ENCODE results near the gene GGA3.
"Not testable (repeated sequence)": the region's sequence is repeated elsewhere in the genome, so short reads cannot be mapped to it uniquely, and the experiment has no call there.

Gene GGA3

DNA sequence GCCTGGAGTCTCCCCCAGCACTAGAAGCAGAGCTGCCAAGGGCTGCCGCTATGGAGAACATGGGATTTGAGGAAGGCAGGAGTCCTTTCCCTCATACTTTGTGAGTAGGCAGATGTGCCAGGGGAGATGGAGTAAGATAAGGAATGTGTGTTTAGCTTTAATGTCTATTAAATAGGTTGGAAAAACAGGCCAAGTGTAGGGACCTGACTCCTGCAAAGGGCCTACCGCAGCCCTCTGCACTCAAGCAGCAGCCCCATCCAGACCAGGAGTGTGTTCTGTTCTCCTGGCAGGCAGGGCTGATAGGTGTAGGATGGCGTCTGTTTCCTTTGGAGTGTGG is 11.4 kb upstream of the GGA3 start:
- DNase-seq (ENCODE audit: low read depth), result no peak

DNA sequence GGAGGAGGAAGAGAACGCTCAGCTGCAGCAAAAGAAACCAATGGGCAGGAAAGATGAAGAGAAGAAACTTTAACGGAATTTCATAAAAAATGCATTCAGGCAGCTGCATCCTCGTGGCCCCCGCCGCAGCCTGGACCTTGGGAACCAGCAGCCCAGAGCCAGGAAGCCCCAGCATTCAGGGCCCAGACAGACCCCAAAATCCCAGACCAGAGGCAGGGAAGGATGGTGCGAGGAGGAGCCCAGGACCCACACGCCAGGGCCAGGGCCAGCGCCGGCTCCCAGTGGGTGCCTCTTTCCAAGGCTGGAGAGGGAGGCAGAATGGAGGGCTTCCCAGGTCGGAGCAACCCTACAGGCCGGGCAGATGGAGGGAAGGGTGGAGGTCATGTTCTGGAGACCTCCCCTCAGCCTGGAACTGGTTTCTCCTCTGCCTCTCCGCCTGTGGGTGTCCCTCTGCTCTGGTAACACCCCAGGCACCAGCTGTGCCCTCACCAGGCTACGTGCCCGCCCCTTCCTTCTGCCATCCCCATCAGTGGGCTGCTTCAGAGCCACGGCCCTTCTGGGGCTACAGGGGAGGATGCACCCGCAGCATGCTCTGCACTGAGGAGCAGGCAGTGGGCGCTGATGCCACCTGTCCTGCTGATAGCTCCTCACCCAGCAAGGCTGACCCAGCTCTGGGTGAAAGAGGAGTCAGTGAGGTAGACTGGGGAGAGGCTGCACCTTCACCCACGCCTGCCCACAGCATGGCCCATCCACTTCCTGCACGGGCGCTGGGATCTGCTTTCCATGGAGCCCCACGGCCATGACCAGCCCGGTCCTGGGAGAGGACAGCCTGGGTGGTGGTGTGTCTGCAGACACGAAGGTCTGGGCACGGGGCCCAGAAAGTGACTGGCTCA is 10.8 kb upstream of the GGA3 start:
- peak; percentile 16 for DNase-seq (ENCODE audit: low read depth)

DNA sequence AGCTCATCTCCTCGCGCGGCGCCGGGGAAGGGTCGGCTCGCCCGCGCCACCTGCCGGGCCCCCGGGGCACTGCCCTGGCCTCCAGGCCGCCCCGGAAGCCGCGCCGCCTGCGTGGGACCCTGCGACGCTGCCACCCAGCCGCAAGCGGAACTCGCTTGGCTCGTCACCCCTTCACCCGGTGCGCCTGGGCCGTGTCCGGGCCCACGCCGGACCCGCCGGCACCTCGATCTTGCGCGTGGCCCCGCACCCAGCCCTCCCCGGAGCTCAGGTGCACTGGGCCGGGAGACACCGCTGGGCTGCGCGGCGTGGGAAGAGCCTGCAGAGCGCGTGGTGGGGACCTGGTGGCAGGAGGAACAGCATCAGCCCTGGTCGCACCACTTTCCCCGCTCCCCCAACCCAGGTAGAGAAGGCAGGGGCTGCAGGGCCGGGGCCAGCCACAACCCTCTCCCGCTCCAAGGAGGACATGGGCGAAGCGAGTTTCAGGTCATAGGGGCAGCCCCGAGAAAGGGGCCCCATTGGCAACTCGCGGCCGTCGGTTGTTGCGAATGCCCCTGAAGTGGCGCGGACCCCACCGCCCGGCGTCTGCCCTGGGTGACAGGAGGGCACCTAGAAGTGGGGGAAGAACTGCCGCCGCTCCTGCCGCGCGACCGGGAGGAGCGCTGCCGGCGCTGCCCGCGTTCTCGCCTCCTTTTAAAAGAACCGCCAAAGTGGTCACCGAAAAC is 10.0 kb upstream of the GGA3 start:
- DNase-seq (ENCODE audit: low read depth), result peak; percentile 35

DNA sequence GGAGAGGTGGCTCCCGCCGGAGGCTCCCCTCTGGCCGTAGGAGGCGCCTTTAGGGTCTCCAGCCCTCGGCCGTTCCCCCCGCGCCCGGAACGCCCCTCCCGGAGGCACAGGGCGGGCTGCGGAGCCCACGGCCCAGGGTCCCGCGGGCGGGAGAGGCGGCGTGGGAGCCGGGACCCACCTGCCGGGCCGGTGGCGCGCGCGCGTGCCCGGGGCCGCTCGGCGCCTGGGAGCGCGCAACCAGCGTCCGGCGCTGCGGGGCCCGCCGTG is 9.5 kb upstream of the GGA3 start, which contains the start of gene MIF4GD:
MIF4GD (minus strand) TSS at position 266 of the 267 bp plus-strand sequence. CDS start 1,036 bp downstream, outside the sequence.
- DNase-seq (ENCODE audit: low read depth), result peak; percentile 62

DNA sequence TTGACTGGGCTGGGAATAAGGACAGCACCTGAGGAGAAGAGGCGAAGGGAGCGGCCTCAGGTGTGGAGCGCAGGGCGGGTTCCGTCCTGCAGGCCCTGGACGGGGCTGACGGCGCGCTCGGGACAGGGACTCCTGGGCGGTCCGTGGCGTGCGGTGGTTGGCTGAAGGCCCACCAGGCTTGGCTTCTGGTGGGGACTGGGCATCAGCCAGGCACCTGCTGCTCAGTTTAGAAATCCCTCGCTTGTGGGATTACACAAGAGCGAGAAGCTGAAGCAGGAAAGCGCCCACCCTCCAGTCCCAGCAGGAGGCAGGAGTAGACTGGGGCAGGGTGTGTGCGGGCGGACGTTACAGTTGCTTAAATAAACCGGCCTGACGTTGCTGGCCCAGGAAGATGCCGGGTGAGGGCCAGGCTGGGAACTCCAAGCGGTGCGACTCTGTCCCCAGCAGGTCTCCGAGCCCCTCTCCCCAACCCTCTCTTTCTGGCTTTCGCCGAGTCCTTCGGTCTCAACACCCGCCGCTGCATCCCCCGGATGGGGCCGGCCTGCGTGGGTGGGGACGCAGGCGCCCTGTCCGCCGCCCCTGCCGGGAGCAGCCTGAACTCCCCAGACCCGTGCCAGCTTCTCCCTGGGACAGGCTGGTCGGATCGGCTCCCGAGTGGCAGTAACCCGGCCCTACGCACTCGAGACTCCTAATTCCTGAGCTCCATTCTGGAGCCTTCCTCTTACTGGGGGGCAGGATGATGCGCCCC is 9.0 kb upstream of the GGA3 start:
- DNase-seq (ENCODE audit: low read depth), result peak; percentile 81

DNA sequence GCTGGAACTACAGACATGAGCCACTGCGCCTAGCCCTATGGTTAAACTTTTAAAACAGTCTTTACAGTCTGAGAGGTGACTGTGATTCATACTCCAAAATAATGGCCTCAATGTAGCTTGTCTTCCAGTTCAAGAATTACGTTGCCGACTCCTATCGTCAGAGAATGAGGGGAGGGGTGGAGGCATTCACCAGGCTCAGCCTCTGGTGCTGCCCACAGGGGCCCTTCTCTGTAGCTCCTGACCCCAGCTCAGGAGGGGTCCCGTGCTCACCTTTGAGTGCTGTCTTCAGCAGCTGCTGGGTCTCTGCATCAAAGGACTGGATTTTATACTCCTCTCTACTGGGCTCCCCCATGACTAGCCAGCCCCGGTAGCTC is 8.4 kb upstream of the GGA3 start:
- no peak for DNase-seq (ENCODE audit: low read depth)

DNA sequence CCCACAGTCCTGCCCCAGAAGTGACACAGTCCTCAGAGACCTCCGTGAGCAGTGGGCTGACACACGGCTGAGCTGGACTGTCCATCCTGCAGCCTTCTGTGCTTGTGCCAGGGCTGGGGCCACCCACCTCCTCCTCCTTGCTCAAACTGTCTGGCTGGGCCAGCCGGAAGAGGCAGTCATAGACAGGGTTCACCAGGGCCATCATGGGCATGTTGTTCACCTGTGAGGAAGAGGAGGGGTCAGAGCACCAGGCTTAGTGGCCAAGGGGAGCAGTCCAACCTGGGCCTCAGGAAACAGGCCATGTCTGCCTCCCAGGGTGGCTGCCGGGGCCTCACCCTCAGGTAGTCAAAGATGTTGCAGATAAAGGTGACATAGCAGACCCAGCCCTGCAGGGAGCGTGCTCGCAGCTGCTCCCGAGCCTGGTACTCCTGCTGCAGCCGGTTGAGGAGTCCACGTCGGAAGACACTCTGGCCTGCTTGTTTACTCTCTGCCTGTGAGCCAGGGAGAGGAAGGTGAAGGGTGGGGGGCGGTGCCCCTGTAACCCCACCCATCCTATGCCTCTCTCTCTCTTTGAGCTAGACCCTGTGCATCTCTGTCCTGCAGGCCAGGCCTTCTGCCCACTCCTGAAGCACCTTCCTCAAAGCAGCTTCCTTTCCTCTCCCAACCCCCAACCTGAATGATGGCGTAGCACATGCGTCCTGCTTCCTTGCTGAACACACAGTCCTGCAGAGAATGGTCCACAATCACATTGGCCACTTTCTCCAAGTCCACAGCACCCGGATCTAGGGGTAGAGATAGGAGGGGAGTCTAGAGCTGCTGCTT is 6.2 kb upstream of the GGA3 start:
- DNase-seq (ENCODE audit: low read depth), result no peak

DNA sequence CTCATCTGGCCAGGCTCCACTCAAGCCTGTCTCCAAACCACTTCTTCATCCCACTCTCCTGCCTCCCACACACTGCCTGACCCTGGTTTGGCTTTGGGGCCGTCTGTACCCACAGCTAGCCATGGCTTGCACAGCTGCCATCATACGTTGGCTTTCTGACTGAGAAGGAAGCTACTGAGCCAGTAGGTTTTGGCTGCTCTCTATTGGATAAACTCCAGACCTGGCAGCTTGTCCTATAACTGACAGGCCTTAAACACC is 5.7 kb upstream of the GGA3 start:
- no peak for DNase-seq (ENCODE audit: low read depth)

DNA sequence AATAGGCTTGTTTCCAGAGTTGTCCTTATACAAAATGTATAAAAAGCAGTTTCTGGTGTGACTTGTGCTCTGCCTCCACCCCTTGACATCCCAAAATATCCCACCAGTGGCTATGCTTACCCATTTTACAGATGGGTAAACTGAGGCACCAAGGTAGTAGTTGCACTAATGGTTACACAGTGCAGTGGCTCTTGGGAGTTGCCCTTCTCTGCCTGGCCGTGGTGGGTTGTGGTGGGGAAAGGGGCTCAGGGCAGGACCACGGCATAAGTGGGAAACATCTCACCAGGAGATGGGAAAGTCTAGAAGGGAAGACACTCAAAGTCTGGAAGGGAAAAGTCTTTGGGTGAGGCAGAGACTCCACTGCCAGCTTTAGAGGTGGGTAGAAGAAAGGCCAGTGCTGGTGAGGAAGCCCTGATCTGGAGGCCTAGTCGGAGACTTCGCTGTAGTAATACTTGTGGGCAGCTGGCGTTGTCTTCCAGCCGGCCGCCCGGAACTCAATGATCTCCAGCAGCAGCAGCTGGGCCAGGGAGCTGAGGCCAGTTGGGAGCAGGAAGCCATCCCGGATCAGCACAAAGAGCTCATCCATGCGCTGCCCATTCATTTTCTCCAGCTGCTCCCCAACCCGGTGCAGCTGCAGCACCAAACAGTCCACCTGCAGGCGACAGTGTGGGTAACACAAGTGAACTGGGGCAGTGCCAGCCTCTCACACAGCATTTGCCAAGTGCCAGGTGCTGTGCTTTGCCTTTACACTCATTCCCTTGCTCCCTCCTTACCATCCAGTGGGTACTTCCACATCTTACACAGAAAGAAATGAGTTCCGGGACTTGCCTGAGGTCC is 5.1 kb upstream of the GGA3 start:
- no peak for DNase-seq (ENCODE audit: low read depth)

DNA sequence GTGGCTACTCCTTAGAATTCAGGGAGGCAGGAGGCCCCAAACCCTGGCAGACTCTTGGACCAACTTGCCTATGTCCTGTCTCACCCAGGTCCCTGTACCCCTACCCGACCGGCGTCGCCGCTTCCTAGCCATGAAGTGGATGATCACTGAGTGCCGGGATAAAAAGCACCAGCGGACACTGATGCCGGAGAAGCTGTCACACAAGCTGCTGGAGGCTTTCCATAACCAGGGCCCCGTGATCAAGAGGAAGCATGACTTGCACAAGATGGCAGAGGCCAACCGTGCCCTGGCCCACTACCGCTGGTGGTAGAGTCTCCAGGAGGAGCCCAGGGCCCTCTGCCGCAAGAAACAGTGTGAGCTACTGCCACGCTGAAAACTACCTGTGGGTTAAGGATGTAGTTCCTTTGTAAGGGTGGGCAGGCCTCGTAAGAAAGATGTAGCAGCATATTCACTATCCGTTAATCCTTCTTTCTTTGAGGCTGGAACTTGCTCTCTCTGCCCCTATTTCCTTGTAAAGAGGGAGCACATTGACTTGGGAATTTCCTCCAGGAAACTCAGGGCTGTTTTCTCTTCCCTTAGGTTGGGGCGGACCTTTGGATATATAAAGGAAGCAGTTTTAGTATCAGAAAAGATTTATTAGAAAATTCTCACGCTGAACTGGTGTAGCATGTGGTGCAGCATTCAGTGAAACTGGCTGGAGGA is 4.4 kb upstream of the GGA3 start:
- DNase-seq (ENCODE audit: low read depth), result no peak

DNA sequence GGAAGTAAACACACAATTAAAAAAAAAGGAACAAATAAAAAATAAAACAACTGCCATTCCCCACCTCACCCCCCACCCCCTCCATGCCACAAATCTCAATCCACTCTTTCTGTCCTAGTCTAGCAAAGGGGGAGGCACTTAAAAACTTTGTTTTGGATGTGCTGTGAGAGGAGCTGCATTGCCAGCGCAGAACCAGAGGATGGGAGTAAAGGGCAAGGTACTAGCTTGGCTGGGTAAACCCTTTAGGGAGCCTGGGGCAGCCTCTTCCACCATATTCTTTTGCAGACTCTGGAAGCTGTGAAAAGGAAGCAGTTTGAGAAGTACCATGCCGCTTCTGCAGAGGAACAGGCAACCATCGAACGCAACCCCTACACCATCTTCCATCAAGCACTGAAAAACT is 1.6 kb upstream of the GGA3 start:
- no peak for DNase-seq (ENCODE audit: low read depth)

DNA sequence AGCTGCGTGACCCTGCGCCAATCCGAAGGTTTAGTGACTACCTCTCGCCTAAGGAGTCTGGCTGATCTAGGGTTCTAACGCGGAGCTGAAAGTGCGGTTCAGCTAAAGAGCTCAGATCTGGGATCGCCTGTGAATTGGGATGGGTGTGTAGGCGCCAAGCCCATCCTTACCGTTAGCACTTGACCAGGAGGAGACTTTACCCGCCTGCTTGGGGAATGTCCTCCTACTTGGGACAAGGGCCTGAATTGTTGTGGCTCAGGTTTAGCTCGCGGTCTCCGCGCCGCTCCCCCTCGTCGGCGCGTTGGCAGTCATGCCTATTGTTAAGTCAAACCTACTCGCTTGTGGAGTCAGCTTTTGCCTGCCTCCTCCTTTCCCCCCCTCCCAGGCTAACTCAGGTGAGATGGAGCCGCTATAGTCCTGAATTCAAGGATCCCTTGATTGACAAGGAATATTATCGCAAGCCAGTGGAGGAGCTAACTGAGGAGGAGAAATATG is 753 bp upstream of the GGA3 start:
- DNase-seq (ENCODE audit: low read depth), result peak; percentile 50

DNA sequence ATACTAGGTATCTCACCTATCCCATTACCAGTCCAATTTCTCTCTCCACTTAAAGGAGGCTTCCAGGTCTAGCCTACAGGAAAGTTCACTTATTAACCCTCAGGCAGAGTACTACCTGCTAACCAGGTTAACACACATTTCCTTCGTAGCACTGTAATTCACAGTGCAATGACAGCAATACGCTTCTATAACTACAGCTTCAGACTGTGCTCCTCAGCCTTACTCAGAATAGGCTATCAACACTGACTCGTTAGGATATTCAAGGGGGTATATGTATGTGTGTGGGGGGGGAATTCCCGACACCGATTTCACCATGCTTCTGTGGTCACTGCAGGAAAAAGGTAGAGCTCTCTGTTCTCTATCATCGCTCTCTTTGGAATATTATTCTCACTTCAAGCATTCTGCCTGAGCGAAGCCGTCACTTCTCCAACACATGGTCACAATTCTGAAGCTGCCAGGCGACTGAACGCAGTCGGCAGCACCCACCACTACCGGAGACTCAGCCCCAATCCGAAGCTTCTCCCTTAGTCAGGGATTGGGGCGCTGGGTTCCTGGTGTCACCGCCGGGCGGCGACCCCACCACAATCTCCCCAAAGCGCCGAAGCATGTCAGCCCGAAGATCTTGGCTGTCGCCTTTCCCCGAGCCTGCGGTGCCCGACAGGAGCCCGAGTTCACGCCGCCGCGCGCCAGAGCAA is 618 bp downstream of the GGA3 start:
- peak; percentile 56 for DNase-seq (ENCODE audit: low read depth)

DNA sequence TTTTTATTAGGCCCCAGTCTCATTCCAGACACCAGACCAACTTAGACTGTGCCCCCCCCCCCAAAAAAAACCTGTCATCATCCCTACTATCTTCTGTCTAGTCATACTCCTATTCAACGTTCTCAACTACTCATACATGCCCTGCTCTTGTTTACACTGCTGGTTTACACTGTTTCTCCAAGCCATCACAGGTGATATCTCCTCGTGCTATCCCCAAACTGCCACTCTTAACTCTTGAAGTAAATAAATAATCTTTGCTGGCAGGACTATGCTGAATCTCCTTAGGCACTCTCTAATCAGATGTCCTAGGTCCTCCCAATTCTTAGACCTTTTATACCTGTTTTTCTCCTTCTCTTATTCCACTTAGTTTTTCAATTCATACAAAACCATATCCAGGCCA is 4.2 kb downstream of the GGA3 start:
- not testable (repeated sequence) for DNase-seq (ENCODE audit: low read depth)

DNA sequence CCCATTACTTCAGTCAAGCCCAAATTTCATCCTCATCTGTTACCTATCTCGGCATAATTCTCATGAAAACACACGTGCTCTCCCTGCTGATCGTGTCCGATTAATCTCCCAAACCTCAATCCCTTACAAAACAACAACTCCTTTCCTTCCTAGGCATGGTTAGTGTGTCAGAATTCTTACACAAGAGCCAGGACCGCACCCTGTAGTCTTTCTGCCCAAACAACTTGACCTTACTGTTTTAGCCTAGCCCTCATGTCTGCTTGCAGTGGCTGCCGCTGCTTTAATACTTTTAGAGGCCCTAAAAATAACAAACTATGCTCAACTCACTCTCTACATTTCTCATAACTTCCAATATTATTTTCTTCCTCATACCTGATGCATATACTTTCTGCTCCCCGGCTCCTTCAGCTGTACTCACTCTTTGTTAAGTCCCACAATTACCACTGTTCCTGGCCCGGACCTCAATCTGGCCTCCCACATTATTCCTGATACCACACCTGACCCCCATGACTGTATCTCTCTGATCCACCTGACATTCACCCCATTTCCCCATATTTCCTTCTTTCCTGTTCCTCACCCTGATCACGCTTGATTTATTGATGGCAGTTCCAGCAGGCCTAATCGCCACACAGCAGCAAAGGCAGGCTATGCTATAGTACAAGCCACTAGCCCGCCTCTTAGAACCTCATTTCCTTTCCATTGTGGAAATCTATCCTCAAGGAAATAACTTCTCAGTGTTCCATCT is 5.3 kb downstream of the GGA3 start:
- DNase-seq (ENCODE audit: low read depth), result not testable (repeated sequence)

DNA sequence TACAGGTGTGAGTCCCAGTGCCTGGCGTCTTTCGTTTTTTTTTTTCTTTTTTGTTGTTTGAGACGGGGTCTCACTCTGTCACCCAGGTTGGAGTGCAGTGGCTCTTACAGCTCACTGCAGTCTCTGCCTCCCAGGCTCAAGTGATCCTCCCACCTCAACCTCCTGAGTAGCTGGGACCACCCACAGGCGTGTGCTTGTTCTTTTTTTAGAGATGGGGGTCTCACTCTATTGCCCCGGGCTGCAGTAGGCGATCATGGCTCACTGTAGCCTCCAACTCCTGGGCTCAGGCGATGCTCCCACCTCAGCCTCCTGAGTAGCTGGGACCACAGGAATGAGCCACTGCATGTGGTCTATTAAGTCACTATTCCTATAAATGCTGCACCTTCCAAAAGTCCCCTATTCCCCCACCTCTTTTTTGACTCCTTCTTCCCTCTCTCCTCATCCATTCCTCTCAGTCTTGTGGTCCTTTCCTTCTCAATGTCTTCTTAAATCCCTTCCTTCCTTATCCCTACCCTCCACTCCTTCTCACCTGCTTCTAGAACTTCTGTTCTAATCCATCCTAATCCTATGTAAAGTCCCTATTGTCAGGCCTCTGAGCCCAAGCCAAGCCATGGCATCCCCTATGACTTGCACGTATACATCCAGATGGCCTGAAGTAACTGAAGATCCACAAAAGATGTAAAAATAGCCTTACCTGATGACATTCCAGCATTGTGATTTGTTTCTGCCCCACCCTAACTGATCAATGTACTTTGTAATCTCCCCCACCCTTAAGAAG is 9.2 kb downstream of the GGA3 start:
- DNase-seq (ENCODE audit: low read depth), result no peak

DNA sequence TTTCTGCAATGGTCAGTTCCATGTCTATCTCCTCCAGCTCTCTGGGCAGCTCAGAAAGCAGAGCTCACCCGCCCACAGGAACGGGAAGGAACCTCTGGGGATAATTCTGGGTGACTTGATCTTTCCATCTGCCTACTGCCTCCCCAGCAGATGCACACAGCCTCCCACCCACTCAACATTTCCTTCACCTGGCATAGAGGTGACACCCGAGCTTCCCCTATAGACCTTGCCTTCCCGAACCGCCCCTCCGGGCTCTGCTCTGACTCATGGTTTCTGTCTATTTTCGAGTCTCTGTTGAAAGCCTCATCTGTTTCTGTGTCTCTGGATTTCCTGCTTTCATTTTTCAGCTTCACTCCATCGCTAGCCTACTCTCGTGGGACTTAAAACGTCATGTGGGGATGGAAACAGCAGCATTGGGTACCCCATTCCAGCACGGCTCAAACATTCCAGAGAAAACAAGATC is 11.4 kb downstream of the GGA3 start:
- DNase-seq (ENCODE audit: low read depth), result peak; percentile 67

DNA sequence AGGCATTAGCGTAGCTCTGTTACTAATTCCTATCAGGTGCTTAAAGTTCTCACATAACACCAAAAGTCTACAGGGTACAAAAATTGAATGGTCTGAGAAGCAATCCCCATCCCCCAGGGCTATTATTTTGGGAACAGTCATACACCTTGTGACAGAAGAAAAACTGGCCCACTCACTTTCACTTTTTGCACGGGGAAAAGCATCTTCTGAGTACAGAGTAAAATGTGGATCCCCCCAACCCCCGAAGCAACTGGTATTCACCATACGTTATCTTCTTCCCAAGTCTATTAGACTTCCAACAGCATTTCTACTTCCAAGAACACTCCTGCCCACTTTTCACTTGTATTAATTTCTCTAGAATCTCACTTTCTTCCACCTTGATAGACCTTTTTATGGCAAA is 11.8 kb downstream of the GGA3 start:
- no peak for DNase-seq (ENCODE audit: low read depth)
